Naive thymus-derived CD4-positive, alpha-beta T cell (primary cell): Measurements from ENCODE around the gene LIN7C. TPM values are rescaled to one million over a fixed set of nuclear protein-coding genes. Genes with fewer than 3 reads are reported as not detected.
"Not testable (repeated sequence)": the region's sequence is repeated elsewhere in the genome, so short reads cannot be mapped to it uniquely, and the experiment has no call there.

Experiments used
- ATAC-seq: fragments of 150-1000 bp; cut with Tn5 transposase; 2 replicates; pipeline ENCODE4 v1.10.0; 2021; ENCODE audit warnings: mild to moderate bottlenecking, moderate library complexity
- CTCF ChIA-PET: fragments of 350-600 bp; sonication (Branson Sonifier 250); formaldehyde crosslinking; loops from one replicate; lab custom pipeline; 2021; ENCODE audit warnings: antibody characterized with exemption; lab: Charles Lee
- POLR2A ChIA-PET: fragments of 350-600 bp; sonication (Branson Sonifier 250); formaldehyde crosslinking; loops from one replicate; lab custom pipeline; 2021; ENCODE audit warnings: antibody characterized with exemption, inconsistent platforms; lab: Charles Lee
- DNase-seq, 9 donors: peaks; one replicate each; pipeline versions ENCODE4 v3.0.0 to v3.0.0-alpha.2; 2020 to 2022; ENCODE audit warnings: mixed read lengths in 1 of 9
- H3K27ac ChIP-seq: one replicate; pipeline ENCODE4 v1.7.0; 2013; ENCODE audit warnings: mild to moderate bottlenecking, low read depth, low read length, moderate library complexity
- H3K27me3 ChIP-seq, 2 donors: one replicate each; pipeline ENCODE4 v1.7.0; 2013; ENCODE audit warnings: low read length in 2 of 2, mild to moderate bottlenecking in 2 of 2, moderate library complexity in 2 of 2; ENCODE audit not compliant: control insufficient read depth in 2 of 2, insufficient read depth in 2 of 2
- H3K36me3 ChIP-seq, 3 experiments: 1 replicate in 2 of 3; 2 replicates in 1 of 3; pipeline ENCODE4 v1.7.0; 2013; ENCODE audit warnings: low read length in 3 of 3, mild to moderate bottlenecking in 3 of 3, moderate library complexity in 1 of 3; ENCODE audit not compliant: insufficient read depth in 3 of 3, control insufficient read depth in 2 of 3
- H3K4me1 ChIP-seq, 2 donors: one replicate each; pipeline ENCODE4 v1.7.0; 2013; ENCODE audit warnings: low read length in 2 of 2, mild to moderate bottlenecking in 2 of 2, moderate library complexity in 1 of 2; ENCODE audit not compliant: control insufficient read depth in 2 of 2, insufficient read depth in 2 of 2
- H3K4me3 ChIP-seq: 2 replicates; pipeline ENCODE4 v1.7.0; 2013; ENCODE audit warnings: mild to moderate bottlenecking, low read length
- H3K9me3 ChIP-seq, 3 experiments: 1 replicate in 2 of 3; 2 replicates in 1 of 3; pipeline ENCODE4 v1.7.0; 2013; ENCODE audit warnings: low read length in 3 of 3; ENCODE audit not compliant: control insufficient read depth in 2 of 3
- H3K27ac Mint-ChIP-seq, 9 donors: one replicate each; pipeline ENCODE4 v1.8.0; 2020 to 2022; ENCODE audit warnings: mixed read lengths in 9 of 9, mild to moderate bottlenecking in 8 of 9, moderate library complexity in 5 of 9, inconsistent platforms in 2 of 9
- H3K27me3 Mint-ChIP-seq, 5 donors: one replicate each; pipeline ENCODE4 v1.8.0; 2021 to 2022; ENCODE audit warnings: mixed read lengths in 5 of 5, mild to moderate bottlenecking in 1 of 5
- H3K36me3 Mint-ChIP-seq, 5 donors: one replicate each; pipeline ENCODE4 v1.8.0; 2020 to 2022; ENCODE audit warnings: mixed read lengths in 5 of 5, mild to moderate bottlenecking in 3 of 5, inconsistent platforms in 1 of 5
- H3K4me1 Mint-ChIP-seq, 7 donors: one replicate each; pipeline ENCODE4 v1.8.0; 2020 to 2022; ENCODE audit warnings: mixed read lengths in 7 of 7, mild to moderate bottlenecking in 3 of 7, inconsistent platforms in 1 of 7
- H3K4me3 Mint-ChIP-seq, 10 donors: one replicate each; pipeline ENCODE4 v1.8.0; 2020 to 2022; ENCODE audit warnings: mild to moderate bottlenecking in 10 of 10, mixed read lengths in 10 of 10, moderate library complexity in 6 of 10, inconsistent platforms in 2 of 10
- H3K9me3 Mint-ChIP-seq, 11 donors: one replicate each; pipeline ENCODE4 v1.8.0; 2020 to 2022; ENCODE audit warnings: mixed read lengths in 11 of 11, mild to moderate bottlenecking in 4 of 11, inconsistent platforms in 1 of 11, moderate library complexity in 1 of 11
- intact Hi-C, 2 donors: fragments of 100-400 bp; cut with micrococcal nuclease; formaldehyde crosslinking; loops; one replicate each; pipeline ENCODE4 v1.15.1; 2023
- microRNA-seq: library from miRNA; unstranded; fragments of <30 nt; microRNA quantifications from one replicate; pipeline ENCODE4 v1.2.0, GENCODE V29; 2022; ENCODE audit warnings: borderline microRNAs expressed
- polyA plus RNA-seq, 2 donors: library from polyadenylated mRNA; unstranded; fragments of 300-500 nt; fragmentation: Illumina TruSeq; gene quantifications; one replicate each; pipeline ENCODE4 v1.2.3, GENCODE V29; 2021
- total RNA-seq, 6 experiments: library from RNA in 5 of 6; stranded (reverse) in 5 of 6; gene quantifications; 1 replicate in 5 of 6; 2 replicates in 1 of 6; pipeline ENCODE4 v1.2.3 and lab custom pipeline; 2021 to 2026

LIN7C gene
- total and polyA plus RNA-seq, 7 experiments from 2014 or later = 11.5 to 31.3 (median 22.0) TPM

- H3K4me3 ChIP-seq, POLR2A ChIA-PET, H3K36me3 ChIP-seq, CTCF ChIA-PET, H3K36me3 Mint-ChIP-seq, H3K27me3 Mint-ChIP-seq, DNase-seq, H3K4me3 Mint-ChIP-seq, H3K27ac ChIP-seq, H3K27ac Mint-ChIP-seq, ATAC-seq, H3K27me3 ChIP-seq, H3K9me3 ChIP-seq, intact Hi-C loops, H3K4me1 Mint-ChIP-seq, H3K9me3 Mint-ChIP-seq, H3K4me1 ChIP-seq: not testable (repeated sequence)
Observed at GRCh38 chr11:27448184-27448540, 58.4 kb downstream of the LIN7C start.

GRCh38 chr11:27447288-27448183 is 59.0 kb downstream of the LIN7C start:
- Histone ChIP-seq H3K4me3 (no peak overlapping the region), H3K9me3 (no peaks in the 10 kb centered on the region), H3K27ac (no peak overlapping the region), H3K27me3 (no peaks in the 10 kb centered on the region), H3K4me1 (no peaks in the 10 kb centered on the region), H3K36me3 (no peaks in the 10 kb centered on the region)
- Mint-ChIP-seq H3K27me3 (peaks cover 0 to 7% (median 5%) of the 10 kb centered on the region in 5 donors), H3K27ac (no peak overlapping the region), H3K4me1 (no peaks in the 10 kb centered on the region), H3K9me3 (no peaks in the 10 kb centered on the region), H3K4me3 (no peak overlapping the region), H3K36me3 (no peaks in the 10 kb centered on the region)
- intact Hi-C loops = no loop called here
- no peak for DNase-seq
- no peak for ATAC-seq
- POLR2A ChIA-PET = no interaction called here
- CTCF ChIA-PET = no interaction called here

GRCh38 chr11:27445625-27446024 is 60.9 kb downstream of the LIN7C start:
- Histone ChIP-seq H3K4me3 (no peak overlapping the region), H3K4me1 (no peaks in the 10 kb centered on the region), H3K27ac (no peak overlapping the region), H3K36me3 (no peaks in the 10 kb centered on the region), H3K9me3 (no peaks in the 10 kb centered on the region), H3K27me3 (no peaks in the 10 kb centered on the region)
- H3K4me1 Mint-ChIP-seq = no peaks in the 10 kb centered on the region
- no peak for ATAC-seq
- no peak overlapping the region for H3K4me3 Mint-ChIP-seq
- no peaks in the 10 kb centered on the region for H3K9me3 Mint-ChIP-seq
- no peak for DNase-seq
- peaks cover 0 to 15% (median 5%) of the 10 kb centered on the region in 5 donors for H3K27me3 Mint-ChIP-seq
- H3K27ac Mint-ChIP-seq = no peak overlapping the region
- POLR2A ChIA-PET = no interaction called here
- H3K36me3 Mint-ChIP-seq = peaks cover 0 to 3% (median 0%) of the 10 kb centered on the region in 5 donors
- intact Hi-C loops = no loop called here
- CTCF ChIA-PET = no interaction called here

GRCh38 chr11:27444801-27445215 is 61.8 kb downstream of the LIN7C start:
- ChIA-PET POLR2A (no interaction called here), CTCF (no interaction called here)
- ATAC-seq (no peak), DNase-seq (no peak)
- no peak overlapping the region for H3K27ac ChIP-seq
- no peaks in the 10 kb centered on the region for H3K9me3 Mint-ChIP-seq
- H3K27me3 ChIP-seq = no peaks in the 10 kb centered on the region
- intact Hi-C loops = no loop called here
- no peaks in the 10 kb centered on the region for H3K9me3 ChIP-seq
- no peak overlapping the region for H3K4me3 ChIP-seq
- no peaks in the 10 kb centered on the region for H3K4me1 Mint-ChIP-seq
- H3K27me3 Mint-ChIP-seq = peaks cover 0 to 15% (median 5%) of the 10 kb centered on the region in 5 donors
- H3K4me3 Mint-ChIP-seq = no peak overlapping the region
- H3K27ac Mint-ChIP-seq = no peak overlapping the region
- H3K36me3 Mint-ChIP-seq = peaks cover 0 to 3% (median 0%) of the 10 kb centered on the region in 5 donors
- H3K36me3 ChIP-seq = no peaks in the 10 kb centered on the region
- no peaks in the 10 kb centered on the region for H3K4me1 ChIP-seq

Small RNA genes lying within 50 kb of the gene (microRNA-seq; reads per million reads assigned to microRNA genes)
- gene MIR8087 = not detected

Other genes with a start within 250 kb of the LIN7C start
- gene CCDC34, start 143.6 kb downstream of the LIN7C start, total RNA-seq = 10 to 100 TPM in 1 of 5 experiments, 1 to 10 TPM in 4; 1.3 to 10.0 (median 3.6) TPM
- 1 to 10 TPM; 2.0 to 2.3 TPM for gene CCDC34, start 143.6 kb downstream of the LIN7C start, polyA plus RNA-seq
- 1 to 10 TPM in 2 of 5 experiments, under 1 TPM in 3; 0.05 to 1.5 (median 0.95) TPM for gene LGR4, start 34.0 kb downstream of the LIN7C start, total RNA-seq
- gene LGR4, start 34.0 kb downstream of the LIN7C start, polyA plus RNA-seq = under 1 TPM; 0.05 to 0.07 TPM
- not detected for gene BDNF, start 193.7 kb upstream of the LIN7C start, total RNA-seq
- gene BDNF, start 193.7 kb upstream of the LIN7C start, polyA plus RNA-seq = not detected